Measurements from ENCODE around the gene ZHX3.

ZHX3 gene

DNA sequence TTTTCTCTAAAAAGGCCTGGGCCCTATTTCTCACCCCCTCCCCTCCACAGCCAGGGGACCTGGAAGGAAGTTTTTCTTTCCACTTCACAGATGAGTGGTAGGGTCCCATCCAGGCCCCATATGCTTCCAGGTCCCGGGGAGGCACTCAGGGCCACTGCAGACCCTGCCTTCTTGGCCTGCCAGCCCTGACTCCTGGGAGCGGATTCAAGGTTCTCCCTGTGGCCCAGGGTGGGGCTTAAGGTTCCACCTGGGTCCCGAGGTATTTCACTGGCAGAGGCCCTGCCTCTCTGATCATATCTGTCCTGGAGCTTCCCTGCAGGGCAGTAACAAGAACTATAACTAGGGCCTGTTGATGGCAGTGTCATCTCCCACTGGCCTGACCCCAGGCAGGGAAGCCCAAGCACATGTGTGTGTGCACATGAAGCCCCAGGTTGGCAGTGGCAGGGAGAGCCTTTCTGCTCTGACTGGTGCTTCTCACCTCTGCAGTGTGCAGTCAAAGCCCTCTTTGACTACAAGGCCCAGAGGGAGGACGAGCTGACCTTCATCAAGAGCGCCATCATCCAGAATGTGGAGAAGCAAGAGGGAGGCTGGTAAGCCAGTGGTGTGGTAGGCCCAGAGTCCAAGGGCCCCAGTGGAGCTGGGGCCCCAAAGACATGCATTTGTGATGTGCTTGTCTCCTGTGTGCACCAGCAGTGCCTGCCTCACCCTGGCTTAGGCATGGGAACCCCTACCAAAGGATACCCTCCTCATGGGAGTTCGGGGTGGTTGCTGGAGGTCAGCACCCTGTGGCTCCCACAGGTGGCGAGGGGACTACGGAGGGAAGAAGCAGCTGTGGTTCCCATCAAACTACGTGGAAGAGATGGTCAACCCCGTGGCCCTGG, 149.0 kb downstream of the ZHX3 start:
- DNase-seq, result no peak

DNA sequence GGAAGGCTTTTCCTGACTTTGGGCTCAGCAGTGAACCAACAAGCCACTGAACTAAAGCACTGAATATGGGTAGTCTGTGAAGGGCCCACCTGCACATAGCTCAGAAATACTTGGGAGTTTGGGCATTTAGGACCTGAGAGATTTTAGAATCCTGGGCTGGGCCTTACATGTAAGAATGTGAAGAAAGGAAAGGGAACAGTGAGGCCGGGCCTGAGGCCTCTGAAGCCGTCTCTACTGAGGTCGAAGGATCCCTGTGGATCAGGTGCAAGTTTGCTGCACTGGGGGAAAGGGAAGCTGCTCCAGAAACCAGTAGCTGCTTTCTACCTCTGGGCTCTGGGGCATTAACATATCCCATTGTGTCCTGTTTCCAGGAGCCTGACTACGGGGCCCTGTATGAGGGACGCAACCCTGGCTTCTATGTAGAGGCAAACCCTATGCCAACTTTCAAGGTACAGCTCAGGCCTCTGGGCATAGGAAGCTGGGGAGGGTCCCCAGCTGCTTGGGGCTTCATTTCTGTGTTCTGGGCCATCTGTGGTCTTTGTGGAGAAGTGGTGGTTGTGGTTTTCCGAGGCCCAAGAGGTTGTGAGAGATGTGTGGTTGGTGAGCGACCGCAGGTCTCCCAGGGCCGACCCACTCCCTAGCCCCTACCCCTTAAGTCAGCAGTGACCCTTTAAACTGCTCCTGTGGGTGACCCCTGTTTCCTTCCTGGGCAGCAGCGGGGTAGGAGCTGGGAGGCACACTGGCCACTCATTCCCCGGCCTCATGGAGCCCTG, 149.9 kb downstream of the ZHX3 start:
- no peak for DNase-seq

DNA sequence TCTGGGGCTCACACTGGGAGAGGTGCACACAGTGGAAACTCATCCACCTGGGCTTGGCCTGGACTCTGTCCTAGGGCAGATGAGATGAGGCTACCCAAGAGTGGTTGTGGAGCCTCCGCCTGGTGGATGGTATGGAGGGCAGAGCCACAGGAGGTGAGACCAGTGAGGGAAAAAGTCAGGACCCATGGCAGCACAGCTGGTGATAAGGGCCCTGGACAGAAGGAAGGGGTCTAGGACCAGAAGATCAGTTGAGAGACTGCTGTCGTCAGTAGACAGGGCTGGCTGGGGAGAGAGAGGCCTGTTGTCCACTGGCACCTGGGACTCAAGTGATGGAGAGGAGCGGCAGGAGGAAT, 150.4 kb downstream of the ZHX3 start:
- DNase-seq, result no peak

GRCh38 chr20:41166201-41167117, 151.1 kb downstream of the ZHX3 start:
- DNase-seq, result no peak

- no peak for DNase-seq
Measured at GRCh38 chr20:41165001-41165882, 152.3 kb downstream of the ZHX3 start.

DNA sequence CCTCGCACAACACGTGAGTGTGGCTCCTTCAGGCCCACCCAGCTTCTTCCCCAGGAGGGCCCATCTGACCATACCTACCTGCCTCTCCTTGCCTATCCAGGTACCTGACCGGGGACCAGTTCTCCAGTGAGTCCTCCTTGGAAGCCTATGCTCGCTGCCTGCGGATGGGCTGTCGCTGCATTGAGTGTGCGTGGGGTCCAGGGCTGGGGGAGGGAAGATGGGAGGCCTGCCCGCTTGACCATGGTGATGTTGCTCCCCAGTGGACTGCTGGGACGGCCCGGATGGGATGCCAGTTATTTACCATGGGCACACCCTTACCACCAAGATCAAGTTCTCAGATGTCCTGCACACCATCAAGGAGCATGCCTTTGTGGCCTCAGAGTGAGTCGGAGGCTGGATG, 153.7 kb downstream of the ZHX3 start:
- DNase-seq, result no peak

- DNase-seq, result no peak
Measured at GRCh38 chr20:41162396-41162795, 155.1 kb downstream of the ZHX3 start.

DNA sequence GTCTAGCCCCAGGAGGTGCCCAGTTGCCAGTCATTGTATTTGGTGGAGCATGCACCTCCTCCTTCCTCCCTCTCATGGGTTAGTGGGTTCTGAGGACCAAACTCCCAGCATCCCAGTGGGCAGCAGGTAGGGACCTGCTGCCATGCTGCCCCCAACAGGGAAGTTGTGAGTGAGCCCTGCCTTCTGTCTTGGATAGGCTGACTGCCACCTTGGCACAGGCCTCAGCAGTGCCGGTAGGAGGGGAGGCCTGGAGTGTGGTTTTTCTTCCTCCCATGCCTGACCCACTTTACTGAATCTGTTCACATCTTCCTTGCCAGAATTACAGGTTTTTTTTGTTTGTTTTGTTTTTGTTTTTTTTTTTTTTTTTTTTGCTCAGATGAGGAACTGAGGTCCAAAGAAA, 155.6 kb downstream of the ZHX3 start:
- DNase-seq, result no peak

DNA sequence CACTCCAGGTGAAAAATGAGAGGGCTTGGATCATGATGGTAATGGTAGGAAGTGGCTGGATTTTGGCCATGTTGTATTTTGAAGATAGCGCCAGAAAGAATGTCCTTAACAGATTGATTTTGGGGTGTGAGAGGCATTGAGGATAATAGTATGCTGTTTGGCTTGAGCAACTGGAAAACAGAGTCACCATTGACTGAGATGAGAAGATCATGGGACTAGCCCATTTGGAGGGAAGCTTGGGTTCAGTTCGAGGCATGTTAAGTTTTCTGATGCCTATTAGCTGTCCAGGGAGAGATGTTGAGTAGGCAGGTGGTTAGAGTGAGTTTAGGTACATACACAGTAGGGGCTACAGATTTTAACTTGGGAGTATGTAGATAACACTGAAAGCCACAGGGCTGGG, 156.8 kb downstream of the ZHX3 start:
- no peak for DNase-seq

DNA sequence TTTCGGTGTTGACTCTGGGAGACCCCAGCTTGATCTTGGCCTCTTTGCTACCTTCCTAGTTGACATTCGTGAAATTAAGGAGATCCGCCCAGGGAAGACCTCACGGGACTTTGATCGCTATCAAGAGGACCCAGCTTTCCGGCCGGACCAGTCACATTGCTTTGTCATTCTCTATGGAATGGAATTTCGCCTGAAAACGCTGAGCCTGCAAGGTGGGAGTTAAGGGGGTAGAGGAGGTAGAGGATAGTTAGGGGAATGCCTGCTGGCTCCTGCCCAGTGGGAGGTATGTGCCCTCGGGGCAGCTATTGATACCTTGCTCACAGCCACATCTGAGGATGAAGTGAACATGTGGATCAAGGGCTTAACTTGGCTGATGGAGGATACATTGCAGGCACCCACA, 158.0 kb downstream of the ZHX3 start:
- no peak for DNase-seq

GRCh38 chr20:41158082-41158625, 159.4 kb downstream of the ZHX3 start:
- no peak for DNase-seq

DNA sequence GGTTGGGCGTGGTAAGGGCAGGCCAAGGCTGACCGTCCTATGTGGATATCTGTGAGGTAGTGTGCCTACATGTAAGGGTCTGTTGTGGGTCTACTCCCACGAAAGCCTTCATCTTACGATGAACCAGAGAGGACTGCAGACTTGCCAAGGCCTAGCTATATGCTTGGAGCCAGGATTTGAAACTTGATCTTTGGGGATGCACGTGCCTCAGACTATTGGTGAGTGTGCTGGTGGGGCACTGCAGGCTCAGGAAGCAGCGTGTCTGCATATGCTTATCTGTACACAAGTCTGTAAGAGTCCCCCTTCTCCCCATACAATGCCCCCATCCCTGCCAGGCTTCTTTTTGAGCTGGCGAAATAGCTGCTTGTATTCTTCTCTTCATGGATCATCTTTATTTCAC, 162.3 kb downstream of the ZHX3 start:
- no peak for DNase-seq

GRCh38 chr20:41154436-41155176, 162.9 kb downstream of the ZHX3 start:
- DNase-seq, result no peak

- no peak for DNase-seq
Measured at GRCh38 chr20:41152108-41152757, 165.3 kb downstream of the ZHX3 start.

DNA sequence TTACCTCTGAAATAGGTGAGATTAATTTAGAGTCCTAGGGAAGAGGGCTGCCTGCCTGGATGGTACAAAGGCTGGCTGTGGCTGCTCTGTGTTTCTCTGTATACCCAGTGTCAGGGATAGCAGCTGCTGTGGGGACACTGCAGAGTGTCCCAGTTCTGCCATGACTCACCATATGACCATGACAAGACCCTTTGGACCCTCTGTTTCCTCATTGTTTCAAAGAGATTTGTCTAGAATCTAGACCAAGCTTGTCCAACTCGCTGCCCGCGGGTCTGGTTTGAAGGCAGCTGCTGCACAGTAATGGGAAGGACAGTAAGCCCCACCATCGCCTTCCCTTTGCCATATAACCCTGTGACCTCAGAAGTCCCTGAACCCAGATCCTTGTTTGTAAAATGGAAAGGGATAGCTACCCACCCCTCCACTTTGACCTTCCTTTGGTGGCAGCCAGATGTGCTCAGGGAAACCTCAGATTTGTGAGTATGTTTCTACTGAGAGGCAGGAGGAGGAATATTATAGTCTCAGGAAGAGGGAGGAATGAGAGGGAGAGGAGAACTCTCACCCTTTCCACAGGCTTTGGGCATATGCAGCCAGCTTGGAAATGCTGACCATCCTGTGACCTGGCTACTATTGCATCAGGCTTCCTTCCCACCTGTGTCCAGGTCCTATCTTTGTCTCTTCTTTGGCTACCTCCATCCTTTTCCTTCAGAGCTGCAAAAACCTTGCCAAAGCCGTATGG, 166.2 kb downstream of the ZHX3 start:
- DNase-seq, result no peak

DNA sequence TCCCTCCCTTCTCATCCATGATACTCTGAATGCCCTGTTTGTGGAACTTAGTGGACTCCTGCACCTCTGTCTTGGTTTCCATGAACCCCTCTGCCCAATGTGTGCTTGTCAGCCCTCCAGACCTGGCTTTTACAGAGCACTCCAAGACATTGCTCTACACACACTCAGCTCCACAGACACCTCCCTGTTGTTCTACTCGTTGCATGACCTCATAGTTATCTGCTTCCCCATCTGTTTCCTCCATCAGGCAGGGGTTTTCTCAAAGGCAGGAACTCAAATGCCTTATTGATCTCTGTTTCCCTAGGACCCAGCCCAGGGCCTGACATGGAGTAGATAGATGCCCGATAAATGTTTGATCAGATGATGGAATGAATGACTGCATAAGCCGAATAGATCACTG, 166.9 kb downstream of the ZHX3 start:
- no peak for DNase-seq

GRCh38 chr20:41148942-41149341, 168.6 kb downstream of the ZHX3 start:
- DNase-seq, result no peak

DNA sequence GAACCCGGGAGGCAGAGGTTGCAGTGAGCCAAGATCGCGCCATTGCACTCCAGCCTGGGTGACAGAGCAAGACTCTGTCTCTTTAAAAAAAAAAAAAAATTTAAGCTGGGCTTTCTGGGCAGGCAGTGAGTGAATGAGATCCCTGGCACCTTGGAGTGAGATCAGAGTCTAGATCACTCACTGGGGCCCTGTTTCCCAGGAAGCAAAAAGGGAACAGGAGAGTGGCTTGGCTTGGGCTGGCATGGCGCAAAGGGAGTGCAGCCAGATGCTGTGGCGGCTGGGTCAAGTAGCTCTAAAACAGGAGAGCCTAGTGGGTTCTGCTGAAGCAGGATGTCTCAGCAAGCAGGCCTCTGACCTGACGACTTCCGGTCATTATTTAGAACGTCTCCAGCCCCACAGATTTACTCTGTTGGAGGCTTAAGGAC, 169.8 kb downstream of the ZHX3 start:
- DNase-seq, result no peak

DNA sequence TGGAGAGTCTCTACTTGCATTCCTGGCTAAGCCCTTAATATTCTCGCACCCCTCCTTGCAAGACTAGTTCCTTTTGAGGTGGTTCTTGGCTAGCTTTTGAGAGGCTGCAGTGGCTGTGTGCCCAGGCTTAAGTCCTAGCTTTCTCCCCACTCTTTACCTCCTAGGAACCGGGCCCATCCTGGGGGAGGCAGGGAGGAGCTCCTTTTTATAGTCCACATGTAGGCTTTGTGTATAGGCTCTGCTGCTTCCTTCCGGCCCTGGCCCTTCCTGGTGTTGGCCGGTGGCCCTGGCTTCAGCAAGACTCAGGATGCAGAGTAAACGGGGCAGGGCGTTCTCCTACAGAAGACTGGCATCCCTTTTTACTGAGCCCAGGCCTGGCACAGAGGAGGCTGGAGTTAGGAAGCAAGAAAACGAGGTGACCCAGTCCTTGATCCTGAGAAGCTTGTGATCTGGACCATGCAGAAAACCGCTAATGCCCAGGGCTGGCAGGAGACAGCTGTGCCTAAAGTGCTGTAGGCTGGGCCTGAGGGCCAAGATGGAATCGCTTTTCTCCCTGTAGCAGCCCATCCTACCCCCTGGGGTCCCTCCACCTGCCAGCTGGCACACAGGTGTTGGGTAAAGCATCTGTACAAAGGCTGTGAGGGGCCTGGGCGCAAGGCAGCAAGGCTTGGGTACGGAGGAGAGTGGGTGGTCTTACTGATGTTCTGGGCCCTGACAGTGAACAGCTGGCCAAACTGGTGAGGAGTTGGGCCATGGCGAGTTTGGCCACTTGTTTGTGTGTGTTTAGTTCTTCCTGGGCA, 171.5 kb downstream of the ZHX3 start:
- peak in 1 of 2 experiments; percentile 6 for DNase-seq

Data from NCI-H2081 (cell line).